Thyroid gland (tissue), 4 donors: ENCODE data around the gene RAD9B. TPM values are rescaled to one million over a fixed set of nuclear protein-coding genes. Genes with fewer than 3 reads are reported as not detected.
"Not testable (repeated sequence)": the region's sequence is repeated elsewhere in the genome, so short reads cannot be mapped to it uniquely, and the experiment has no call there.

Experiments used
- DNase-seq, 2 donors: peaks; one replicate each; pipeline ENCODE4 v3.0.0-alpha.2; 2019
- H3K27ac ChIP-seq, 3 donors: fragments of 200-600 bp; sonication (generic); 1 replicate in 2 of 3; 2 replicates in 1 of 3; pipeline ENCODE4 v1.5.1; 2016 to 2019; ENCODE audit warnings: mild to moderate bottlenecking in 1 of 3, moderate library complexity in 1 of 3
- H3K27me3 ChIP-seq: fragments of 200-600 bp; sonication (generic); one replicate; pipeline ENCODE4 v1.5.1; 2019
- H3K36me3 ChIP-seq, 2 donors: fragments of 200-600 bp; sonication (generic); one replicate each; pipeline ENCODE4 v1.5.1; 2016 to 2019
- H3K4me1 ChIP-seq, 2 donors: fragments of 200-600 bp; sonication (generic); one replicate each; pipeline ENCODE4 v1.5.1; 2017 to 2019
- H3K4me3 ChIP-seq, 3 donors: fragments of 200-600 bp; sonication (generic); replicated peaks in 1 of 3; 1 replicate in 2 of 3; 2 replicates in 1 of 3; pipeline ENCODE4 v1.5.1; 2016; ENCODE audit warnings: mild to moderate bottlenecking in 1 of 3
- H3K9me3 ChIP-seq: fragments of 200-600 bp; sonication (generic); one replicate; pipeline ENCODE4 v1.5.1; 2017
- CTCF ChIP-seq, 6 experiments: fragments of 200-600 bp in 3 of 6; fragments of 450-650 bp in 3 of 6; sonication (generic) in 3 of 6; IDR thresholded peaks; one replicate each; pipeline ENCODE4 v1.5.1; 2016 to 2019; ENCODE audit warnings: antibody characterized with exemption in 6 of 6, mild to moderate bottlenecking in 2 of 6, inconsistent platforms in 1 of 6, moderate library complexity in 1 of 6
- POLR2A ChIP-seq, 2 donors: fragments of 450-650 bp; IDR thresholded peaks; one replicate each; pipeline ENCODE4 v1.6.1; 2017; ENCODE audit warnings: antibody characterized with exemption in 2 of 2, mild to moderate bottlenecking in 2 of 2, moderate library complexity in 1 of 2
- WGBS, 2 donors: methylation state at CpG; one replicate each; pipeline ENCODE4 v1.1.5; 2017; 5-methylcytosine and 5-hydroxymethylcytosine counted together
- intact Hi-C: fragments of 100-400 bp; cut with DNase I; formaldehyde crosslinking; loops from one replicate; pipeline ENCODE4 v1.15.1; 2023
- total RNA-seq, 4 donors: library from RNA; depleted of rRNA; stranded (reverse); fragments of >200 nt; gene quantifications; one replicate each; pipeline ENCODE4 v1.2.3, GENCODE V29; 2016

The RAD9B gene
- total RNA-seq: under 1 TPM in 2 of 4 donors, not detected in 2; 0.40 to 0.45 TPM

GRCh38 chr12:110501752-110502738, at the start of gene RAD9B, which contains the start of gene VPS29:
RAD9B (plus strand) TSS chr12:110502331; CDS start chr12:110502338, 7 bp downstream.
VPS29 (minus strand) TSS chr12:110502111; CDS start chr12:110502051, 60 bp downstream.
- TF ChIP-seq POLR2A (IDR thresholded peaks at IDR 0.05) (peak in 1 of 2 donors; percentile 87), CTCF (IDR thresholded peaks at IDR 0.05) (peak in 1 of 6 experiments; percentile 6)
- H3K4me1 ChIP-seq: peaks cover 9 to 13% of the 10 kb centered on the region in 2 donors
- peak within 1 kb of the TSS; percentile 67 to 77 (median 71) for H3K4me3 ChIP-seq
- H3K36me3 ChIP-seq: no peaks in the 10 kb centered on the region
- intact Hi-C loops: loop anchor here (5.0 kb wide), 1 partner anchor 35 kb away; the partner anchor contains the start of genes FAM216A and GPN3
- peak within 1 kb of the TSS; percentile 1 to 80 (median 77) for H3K27ac ChIP-seq
- H3K27me3 ChIP-seq: no peaks in the 10 kb centered on the region
- WGBS, 2 donors: 11 to 18% methylated on average over 28 to 43 of the region's 61 CpGs
- DNase-seq: peak; percentile 98 to 99
- H3K9me3 ChIP-seq: no peaks in the 10 kb centered on the region

GRCh38 chr12:110453569-110454296, 48.4 kb upstream of the RAD9B start:
- H3K36me3 ChIP-seq: peaks cover 0 to 12% of the 10 kb centered on the region in 2 donors
- no peak overlapping the region for H3K4me3 ChIP-seq
- H3K27me3 ChIP-seq: no peaks in the 10 kb centered on the region
- no peak for TF ChIP-seq CTCF (IDR thresholded peaks at IDR 0.05)
- TF ChIP-seq POLR2A (IDR thresholded peaks at IDR 0.05): no peak
- WGBS, 2 donors: 94 to 97% methylated on average over 4 of the region's 4 CpGs
- no peak overlapping the region for H3K27ac ChIP-seq
- intact Hi-C loops: no loop called here
- DNase-seq: no peak
- H3K9me3 ChIP-seq: no peaks in the 10 kb centered on the region
- H3K4me1 ChIP-seq: peaks cover 4 to 5% of the 10 kb centered on the region in 2 donors

- H3K36me3 ChIP-seq: peaks cover 0 to 10% of the 10 kb centered on the region in 2 donors
- no peak for DNase-seq
- no peaks in the 10 kb centered on the region for H3K4me1 ChIP-seq
- H3K9me3 ChIP-seq: no peaks in the 10 kb centered on the region
- intact Hi-C loops: no loop called here
- TF ChIP-seq POLR2A (IDR thresholded peaks at IDR 0.05) (no peak), CTCF (IDR thresholded peaks at IDR 0.05) (no peak)
- no peaks in the 10 kb centered on the region for H3K27me3 ChIP-seq
- whole genome bisulfite sequencing, 2 donors: 92 to 95% methylated on average over 4 of the region's 4 CpGs
- no peak overlapping the region for H3K27ac ChIP-seq
- H3K4me3 ChIP-seq: no peak overlapping the region
Measured at GRCh38 chr12:110458756-110459155, 43.4 kb upstream of the RAD9B start.

- H3K36me3 ChIP-seq: peaks cover 0 to 12% of the 10 kb centered on the region in 2 donors
- H3K4me3 ChIP-seq, H3K27ac ChIP-seq, H3K4me1 ChIP-seq, H3K9me3 ChIP-seq, H3K27me3 ChIP-seq, DNase-seq, intact Hi-C loops: not testable (repeated sequence)
- WGBS, 2 donors: 89 to 90% methylated on average over 5 of the region's 5 CpGs
Measured at GRCh38 chr12:110461189-110461588, 40.9 kb upstream of the RAD9B start.

- no peak overlapping the region for H3K27ac ChIP-seq
- H3K36me3 ChIP-seq: peaks cover 0 to 6% of the 10 kb centered on the region in 2 donors
- no peaks in the 10 kb centered on the region for H3K27me3 ChIP-seq
- WGBS, 2 donors: 94 to 95% methylated on average over 2 of the region's 2 CpGs
- H3K4me3 ChIP-seq: no peak overlapping the region
- peaks cover 20 to 21% of the 10 kb centered on the region in 2 donors for H3K4me1 ChIP-seq
- TF ChIP-seq POLR2A (IDR thresholded peaks at IDR 0.05): no peak
- intact Hi-C loops: loop anchor here (5.0 kb wide), 2 partner anchors 37 to 137 kb away; partner anchors contain the start of genes RAD9B and VPS29
- no peaks in the 10 kb centered on the region for H3K9me3 ChIP-seq
- DNase-seq: no peak
Measured at GRCh38 chr12:110465024-110465423, 37.1 kb upstream of the RAD9B start.

- intact Hi-C loops: loop anchor here (5.0 kb wide), 2 partner anchors 37 to 137 kb away; partner anchors contain the start of genes RAD9B and VPS29
- 92% methylated on average over 11 of the region's 11 CpGs for WGBS, 2 donors
- not testable (repeated sequence) for H3K9me3 ChIP-seq, H3K4me3 ChIP-seq, H3K36me3 ChIP-seq, DNase-seq, H3K27ac ChIP-seq, H3K27me3 ChIP-seq
- H3K4me1 ChIP-seq: peaks cover 20 to 21% of the 10 kb centered on the region in 2 donors
Measured at GRCh38 chr12:110465765-110466164, 36.4 kb upstream of the RAD9B start.
